Right ventricle myocardium superior (tissue), 1 donor: ENCODE measurements around the gene OBP2B. TPM values are rescaled to one million over a fixed set of nuclear protein-coding genes. Genes with fewer than 3 reads are reported as not detected.
A peak's percentile ranks its signal among the peaks of the same experiment; 100 is the strongest.
"Not testable (repeated sequence)": the region's sequence is repeated elsewhere in the genome, so short reads cannot be mapped to it uniquely, and the experiment has no call there.

Experiments
- ATAC-seq: fragments of 200-7000 bp; cut with Tn5 transposase; one replicate; pipeline ENCODE4 v1.9.1; 2020; ENCODE audit warnings: mild to moderate bottlenecking; ENCODE audit not compliant: poor library complexity
- DNase-seq: peaks from one replicate; pipeline ENCODE4 v3.0.0-alpha.2; 2020
- intact Hi-C: fragments of 100-400 bp; cut with DNase I; formaldehyde crosslinking; loops from one replicate; pipeline ENCODE4 v1.11.2; 2022
- long read RNA-seq: library from polyadenylated mRNA; unstranded; transcript quantifications from one replicate; pipeline ENCODE4 v2.0.0, GENCODE V29; 2021
- total RNA-seq: library from RNA; stranded (reverse); fragmentation: NEBNext Ultra II Directional; extraction: Animal tissue kit (Norgen Biotek cat#: 25700); gene quantifications from one replicate; pipeline ENCODE4 v1.2.1, GENCODE V29; 2021
- donor health status: DM: no; HTN: yes; CAD: no; lungs with severe emphysema.

OBP2B gene
- not detected for total RNA-seq
- long read RNA-seq, result 0 reads

DNA sequence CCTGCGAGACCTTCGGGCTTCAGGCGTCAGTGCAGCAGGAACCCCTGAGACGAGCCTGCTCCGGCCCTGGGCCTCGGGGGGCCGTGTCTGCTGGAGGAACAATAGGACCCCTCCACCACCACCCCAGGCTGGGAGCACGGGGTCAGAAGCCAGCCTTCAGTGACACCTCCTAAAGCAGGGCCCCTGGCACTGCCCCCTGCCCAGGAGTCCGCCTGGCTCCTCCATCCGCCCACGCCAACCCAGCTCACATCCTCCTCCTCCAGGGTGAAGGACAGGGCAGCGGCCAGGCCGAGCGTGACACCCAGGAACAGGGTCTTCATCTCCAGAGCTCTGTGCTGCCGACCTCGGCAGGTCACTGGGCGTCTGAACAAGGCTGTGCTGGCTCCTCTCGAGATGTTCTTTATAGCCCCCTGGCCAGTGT, at the start of gene OBP2B:
TSS of gene OBP2B (minus strand) at position 371 of the 421 bp plus-strand sequence. CDS start at position 320, 51 bp downstream.
- ATAC-seq, DNase-seq, intact Hi-C loops: not testable (repeated sequence)

DNA sequence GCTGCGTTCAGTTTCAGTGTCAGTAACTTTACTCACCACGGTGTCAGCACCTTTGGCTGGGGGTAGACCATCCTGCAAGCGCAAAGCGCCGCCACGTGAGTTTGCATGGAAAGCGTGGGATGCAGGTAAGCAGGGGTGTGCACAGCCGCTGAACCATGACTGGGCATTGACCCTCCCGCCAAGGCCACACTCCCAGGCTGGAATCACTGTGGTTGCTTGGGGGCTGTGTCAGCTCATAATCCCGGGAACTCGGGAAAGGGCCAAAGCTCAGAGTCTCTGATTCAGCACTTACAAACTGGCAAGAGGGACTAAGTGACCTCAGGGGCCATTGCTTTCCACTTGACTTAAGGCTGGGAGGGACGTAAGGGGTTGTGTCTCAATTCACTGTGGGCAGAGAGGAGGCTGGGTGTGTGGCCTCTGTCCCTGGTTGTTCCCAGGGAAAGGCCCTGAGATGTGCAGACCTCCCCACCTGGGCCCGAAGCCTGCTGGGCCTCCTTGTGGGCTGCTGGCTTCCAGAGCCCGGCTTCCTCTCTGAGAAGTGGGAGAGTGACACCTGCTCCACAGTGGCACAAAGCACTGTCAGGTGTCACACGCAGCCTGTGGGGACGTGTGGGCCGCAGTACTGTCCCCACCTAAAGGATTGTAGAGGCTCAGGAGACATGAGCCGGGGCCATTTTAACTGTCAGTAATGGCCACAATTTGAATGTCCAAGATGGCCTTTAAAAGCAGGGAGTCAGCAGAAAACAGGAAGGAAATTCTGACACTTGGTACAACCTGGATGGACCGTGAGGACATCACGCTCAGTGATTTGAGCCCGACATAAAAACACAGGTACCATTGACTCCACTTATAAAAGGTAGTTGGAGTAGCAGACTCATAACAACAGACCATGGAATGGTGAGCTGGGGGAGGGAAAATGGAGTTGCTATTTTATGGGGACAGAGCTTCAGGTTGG, 49.3 kb upstream of the OBP2B start:
- ATAC-seq (no peak), DNase-seq (no peak)
- intact Hi-C loops, result no loop called here

- intact Hi-C loops, result no loop called here
- ATAC-seq (no peak), DNase-seq (peak; percentile 73)
These were observed 48.5 kb upstream of the OBP2B start for GRCh38 chr9:133257465-133257956.

DNA sequence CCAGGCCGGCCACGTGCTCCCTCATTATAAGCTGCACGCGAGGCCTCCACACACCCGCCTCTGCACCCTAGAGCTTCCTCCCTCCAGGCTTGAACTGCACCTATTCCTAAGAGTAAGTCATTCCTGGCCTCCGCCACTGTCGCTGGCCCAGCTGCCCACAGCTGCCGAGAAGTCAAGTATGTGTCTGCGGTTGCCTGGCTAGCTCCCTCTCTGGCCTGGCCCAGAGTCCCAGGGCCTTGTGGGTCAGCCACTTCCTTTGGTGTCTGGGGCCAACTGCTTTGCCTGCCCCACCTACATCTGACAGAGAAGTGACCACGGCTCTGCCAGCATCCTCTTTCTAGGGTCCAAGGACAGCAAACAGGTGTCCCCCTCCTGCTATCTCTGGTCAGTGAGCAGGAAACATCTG, 47.6 kb upstream of the OBP2B start:
- no peak for ATAC-seq

GRCh38 chr9:133256136-133256461, 47.0 kb upstream of the OBP2B start:
- DNase-seq (no peak), ATAC-seq (no peak)
- intact Hi-C loops, result no loop called here

More for the DNA sequence above, 47.6 kb upstream of the OBP2B start:
- no peak for DNase-seq
- intact Hi-C loops, result no loop called here

DNA sequence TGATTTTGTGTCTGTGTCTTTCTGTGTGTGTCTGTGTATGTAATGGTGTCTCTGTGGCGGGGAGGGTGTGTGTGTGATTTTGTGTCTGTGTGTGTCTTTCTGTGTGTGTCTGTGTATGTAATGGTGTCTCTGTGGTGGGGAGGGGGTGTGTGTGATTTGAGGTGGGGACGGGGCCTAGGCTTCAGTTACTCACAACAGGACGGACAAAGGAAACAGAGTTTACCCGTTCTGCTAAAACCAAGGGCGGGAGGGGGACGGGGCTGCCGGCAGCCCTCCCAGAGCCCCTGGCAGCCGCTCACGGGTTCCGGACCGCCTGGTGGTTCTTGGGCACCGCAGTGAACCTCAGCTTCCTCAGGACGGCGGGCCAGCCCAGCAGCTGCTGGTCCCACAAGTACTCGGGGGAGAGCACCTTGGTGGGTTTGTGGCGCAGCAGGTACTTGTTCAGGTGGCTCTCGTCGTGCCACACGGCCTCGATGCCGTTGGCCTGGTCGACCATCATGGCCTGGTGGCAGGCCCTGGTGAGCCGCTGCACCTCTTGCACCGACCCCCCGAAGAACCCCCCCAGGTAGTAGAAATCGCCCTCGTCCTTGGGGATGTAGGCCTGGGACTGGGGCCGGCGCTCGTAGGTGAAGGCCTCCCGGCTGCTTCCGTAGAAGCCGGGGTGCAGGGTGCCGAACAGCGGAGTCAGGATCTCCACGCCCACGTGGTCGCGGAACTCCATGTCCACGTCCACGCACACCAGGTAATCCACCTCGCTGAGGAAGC, 46.5 kb upstream of the OBP2B start:
- no peak for ATAC-seq
- intact Hi-C loops, result no loop called here
- DNase-seq, result peak; percentile 32

GRCh38 chr9:133254471-133254870, 45.4 kb upstream of the OBP2B start:
- ATAC-seq (no peak), DNase-seq (no peak)
- intact Hi-C loops, result no loop called here

DNA sequence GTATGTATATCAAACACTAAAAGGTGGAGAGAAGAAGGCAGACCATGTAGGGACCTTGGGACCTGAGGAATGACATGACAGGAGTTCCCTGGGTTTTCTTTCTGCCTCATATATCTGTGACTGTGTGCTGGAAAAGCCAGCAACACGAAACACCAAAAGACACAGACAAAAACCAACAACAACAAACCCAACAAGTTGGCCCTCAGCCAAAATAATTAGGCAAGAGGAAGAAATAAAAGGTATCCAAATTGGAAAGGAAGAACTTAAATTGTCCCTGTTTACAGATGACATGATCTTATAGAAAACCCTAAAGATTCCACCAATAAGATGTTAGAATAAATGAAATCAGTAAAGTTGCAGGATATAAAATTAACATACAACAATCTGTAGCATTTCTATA, 44.2 kb upstream of the OBP2B start:
- DNase-seq (no peak), ATAC-seq (no peak)
- intact Hi-C loops, result no loop called here

GRCh38 chr9:133252301-133253020, 43.4 kb upstream of the OBP2B start:
- ATAC-seq, result peak; percentile 59
- intact Hi-C loops, result no loop called here
- no peak for DNase-seq

DNA sequence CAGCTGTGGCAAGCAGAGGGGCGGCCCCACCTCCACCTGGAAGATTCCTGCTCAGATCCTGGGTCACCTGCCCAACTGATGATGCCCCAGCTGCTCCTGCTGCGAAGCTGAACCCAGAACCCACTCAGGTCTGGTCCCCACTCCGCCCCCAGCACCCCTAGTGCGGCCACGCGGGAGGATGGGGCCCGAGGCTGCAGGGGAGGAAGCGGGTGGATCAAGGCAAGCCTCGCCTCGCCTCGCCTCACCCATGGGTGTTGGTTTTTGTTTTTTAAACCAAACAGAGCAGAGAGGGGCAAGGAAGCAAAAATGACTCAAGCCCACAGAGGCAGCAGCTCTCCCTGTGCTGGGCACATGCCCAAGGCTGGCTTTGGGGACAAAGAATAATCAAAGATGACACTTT, 42.7 kb upstream of the OBP2B start:
- ATAC-seq (no peak), DNase-seq (no peak)
- intact Hi-C loops, result no loop called here

DNA sequence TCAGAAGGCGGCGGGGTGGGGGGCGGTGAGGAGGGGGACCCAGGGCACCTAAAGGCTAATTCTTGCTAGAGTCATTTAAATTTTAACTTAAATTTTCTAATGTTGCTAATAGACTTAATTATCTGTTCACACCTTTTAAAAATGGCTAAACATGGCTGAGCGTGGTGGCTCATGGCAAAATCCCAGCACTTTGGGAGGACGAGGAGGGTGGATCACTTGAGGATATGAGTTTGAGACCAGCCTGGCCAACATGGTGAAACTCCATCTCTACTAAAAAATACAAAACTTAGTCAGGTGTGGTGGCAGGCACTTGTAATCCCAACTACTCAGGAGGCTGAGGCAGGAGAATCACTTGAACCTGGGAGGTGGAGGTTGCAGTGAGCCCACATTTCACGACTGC, 42.2 kb upstream of the OBP2B start:
- DNase-seq, ATAC-seq, intact Hi-C loops: not testable (repeated sequence)

GRCh38 chr9:133250741-133251170, 41.7 kb upstream of the OBP2B start:
- no peak for DNase-seq
- intact Hi-C loops, result no loop called here

GRCh38 chr9:133249337-133249736, 40.3 kb upstream of the OBP2B start:
- no peak for ATAC-seq
- DNase-seq, result no peak

More at GRCh38 chr9:133250741-133251170, 41.7 kb upstream of the OBP2B start:
- no peak for ATAC-seq

DNA sequence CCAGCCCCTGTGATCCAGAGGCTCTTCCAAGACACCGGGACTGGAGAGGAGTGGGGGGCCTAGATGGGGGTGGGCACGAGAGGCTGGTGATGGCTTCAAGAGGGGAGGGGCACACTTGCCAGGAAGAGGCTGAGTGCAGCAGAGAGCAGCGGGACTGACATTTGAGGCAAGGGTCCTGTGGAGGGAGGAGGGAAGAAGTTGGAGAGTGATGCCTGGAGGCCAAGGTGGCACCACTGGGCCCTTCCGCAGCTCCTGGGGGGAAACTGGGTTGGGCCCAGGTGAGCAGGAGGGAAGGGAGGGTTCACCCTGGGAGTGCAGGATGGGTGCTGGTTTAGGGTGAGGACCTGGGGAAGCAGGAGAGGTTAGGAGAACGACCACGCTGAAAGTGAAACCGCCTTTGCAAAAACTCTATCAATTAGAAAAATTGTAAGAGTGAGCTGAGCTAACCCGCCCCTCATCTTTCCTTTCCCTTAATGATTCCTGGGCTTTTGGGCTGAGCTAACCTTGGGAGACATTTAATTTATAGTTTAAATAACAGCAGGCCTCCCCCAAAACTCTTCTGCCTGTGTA, 39.8 kb upstream of the OBP2B start:
- ATAC-seq (no peak), DNase-seq (no peak)
- intact Hi-C loops, result no loop called here

More at GRCh38 chr9:133249337-133249736, 40.3 kb upstream of the OBP2B start:
- intact Hi-C loops, result no loop called here

DNA sequence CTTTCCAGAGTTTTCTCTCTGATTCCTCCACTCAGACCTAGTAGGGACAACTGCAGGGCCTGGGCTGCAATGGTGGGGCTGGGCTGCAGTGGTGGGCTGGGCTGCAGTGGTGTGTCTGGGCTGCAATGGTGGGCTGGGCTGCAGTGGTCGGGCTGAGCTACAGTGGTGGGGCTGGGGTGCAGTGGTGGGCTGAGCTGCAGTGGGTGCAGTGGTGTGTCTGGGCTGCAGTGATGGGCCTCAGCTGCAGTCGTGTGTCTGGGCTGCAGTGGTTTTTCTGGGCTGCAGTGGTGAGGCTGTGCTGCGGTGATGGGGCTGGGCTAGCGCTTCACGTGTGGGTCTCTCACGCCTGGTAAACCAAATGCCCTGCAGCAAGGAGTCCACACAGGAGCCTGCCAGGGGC, 38.6 kb upstream of the OBP2B start:
- intact Hi-C loops, result no loop called here
- ATAC-seq, result no peak

DNA sequence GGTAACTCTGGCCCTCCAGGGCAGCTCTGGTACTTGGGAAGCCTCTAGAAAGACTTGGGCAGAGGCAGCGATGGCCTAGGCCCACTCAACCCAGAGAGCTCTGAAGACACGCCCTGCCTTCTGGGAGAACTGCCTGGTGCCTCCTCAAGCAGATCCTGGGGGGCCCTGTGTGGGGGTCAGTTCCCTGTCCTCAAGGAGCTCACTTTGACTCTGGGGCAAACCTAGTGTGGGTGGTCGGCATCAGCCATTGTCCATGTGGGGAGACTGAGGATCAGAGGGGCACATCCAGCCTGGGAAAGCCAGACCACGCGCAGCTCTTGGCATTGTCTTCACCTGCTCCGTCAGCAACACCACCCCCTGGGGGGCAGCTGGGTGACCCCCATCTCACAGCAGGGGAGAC, 37.9 kb upstream of the OBP2B start:
- intact Hi-C loops, result no loop called here
- no peak for DNase-seq
- no peak for ATAC-seq

More for the DNA sequence above, 38.6 kb upstream of the OBP2B start:
- DNase-seq, result no peak

DNA sequence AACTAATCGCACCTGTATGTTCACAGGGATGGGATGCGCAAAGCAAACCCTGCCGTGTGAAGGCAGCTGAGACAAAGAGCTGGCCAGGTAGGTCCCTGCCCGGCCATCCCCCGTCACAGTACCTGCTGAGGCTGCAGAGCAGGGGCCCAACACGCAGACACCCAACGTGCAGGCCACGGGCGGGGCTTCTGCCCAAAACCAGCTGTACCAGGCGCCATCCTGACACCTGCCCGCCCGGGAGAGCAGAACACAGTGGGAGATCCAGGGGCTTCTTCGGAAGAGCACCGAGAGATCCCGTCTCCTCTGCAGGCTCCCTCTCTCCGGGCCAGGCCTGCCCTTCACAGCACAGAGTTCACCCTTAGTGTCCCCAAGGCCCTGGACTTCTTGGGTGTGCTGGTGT, 37.5 kb upstream of the OBP2B start:
- no peak for DNase-seq
- no peak for ATAC-seq
- intact Hi-C loops, result no loop called here

DNA sequence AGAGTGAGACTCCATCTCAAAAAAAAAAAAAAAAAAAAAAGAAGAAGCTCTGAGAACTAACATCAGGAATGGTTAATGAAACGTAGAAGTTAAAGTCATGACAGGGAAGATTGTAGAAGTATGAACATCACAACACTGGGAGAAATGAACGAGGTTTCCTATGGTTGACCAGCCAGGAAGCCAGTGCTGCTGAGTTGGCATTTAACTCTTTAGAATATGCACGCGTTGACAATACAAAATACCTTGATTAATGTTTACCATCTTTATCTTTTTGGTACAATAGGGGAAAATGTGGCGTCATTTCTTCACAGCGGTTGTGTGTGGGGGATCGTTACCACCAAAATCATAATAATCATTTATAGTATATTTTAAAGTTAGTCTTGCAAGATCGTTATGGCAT, 33.9 kb upstream of the OBP2B start:
- intact Hi-C loops, result no loop called here
- DNase-seq, result no peak
- no peak for ATAC-seq

DNA sequence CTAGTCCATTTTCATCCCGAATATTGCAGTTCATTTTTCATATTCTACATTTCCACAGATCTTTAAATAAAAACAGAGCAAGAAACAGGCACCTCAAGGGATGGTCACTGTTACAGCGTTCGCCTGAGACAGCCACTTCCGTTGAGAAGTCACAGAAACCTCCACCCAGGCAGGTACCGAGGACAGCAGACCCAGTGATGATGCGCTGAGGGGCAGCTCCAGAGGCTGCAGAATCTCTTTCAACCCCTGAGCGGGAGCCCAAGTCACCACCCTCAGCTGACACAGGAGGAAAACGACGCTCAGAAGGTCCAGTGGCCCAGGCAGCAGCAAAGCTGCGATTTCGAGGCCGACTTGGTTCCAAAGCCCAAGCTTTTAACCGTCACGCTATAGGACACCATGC, 33.2 kb upstream of the OBP2B start:
- intact Hi-C loops, result no loop called here
- no peak for ATAC-seq
- DNase-seq, result no peak
